LNCAP (cell line): Measurements from ENCODE around the gene MFSD1.

Source experiments
- CTCF ChIP-seq: fragments of 450-650 bp; IDR thresholded peaks from 2 replicates; pipeline ENCODE4 v1.5.1; 2017; ENCODE audit warnings: mild to moderate bottlenecking

Gene MFSD1

GRCh38 chr3:158808697-158809096 lies 6.8 kb downstream of the MFSD1 start:
- no peak for TF ChIP-seq CTCF

GRCh38 chr3:158809642-158810041 lies 7.8 kb downstream of the MFSD1 start:
- TF ChIP-seq CTCF: no peak

- no peak for TF ChIP-seq CTCF
Measured at GRCh38 chr3:158810823-158811724, 9.2 kb downstream of the MFSD1 start.

GRCh38 chr3:158819282-158819681 lies 17.4 kb downstream of the MFSD1 start:
- no peak for TF ChIP-seq CTCF

GRCh38 chr3:158820521-158820920 lies 18.7 kb downstream of the MFSD1 start:
- no peak for TF ChIP-seq CTCF

GRCh38 chr3:158821847-158822246 lies 20.0 kb downstream of the MFSD1 start:
- TF ChIP-seq CTCF: no peak

- no peak for TF ChIP-seq CTCF
Measured at GRCh38 chr3:158823426-158823825, 21.6 kb downstream of the MFSD1 start.
